HG02588 (cell line): ENCODE measurements around the gene CDH15.
"Not testable (repeated sequence)": the region's sequence is repeated elsewhere in the genome, so short reads cannot be mapped to it uniquely, and the experiment has no call there.

Source experiments
- ATAC-seq: cut with Tn5 transposase; IDR thresholded peaks from one replicate; pipeline ENCODE4 v1.9.1; 2021; ENCODE audit warnings: mild to moderate bottlenecking, moderate library complexity; ENCODE audit not compliant: unreplicated experiment

CDH15 gene

DNA sequence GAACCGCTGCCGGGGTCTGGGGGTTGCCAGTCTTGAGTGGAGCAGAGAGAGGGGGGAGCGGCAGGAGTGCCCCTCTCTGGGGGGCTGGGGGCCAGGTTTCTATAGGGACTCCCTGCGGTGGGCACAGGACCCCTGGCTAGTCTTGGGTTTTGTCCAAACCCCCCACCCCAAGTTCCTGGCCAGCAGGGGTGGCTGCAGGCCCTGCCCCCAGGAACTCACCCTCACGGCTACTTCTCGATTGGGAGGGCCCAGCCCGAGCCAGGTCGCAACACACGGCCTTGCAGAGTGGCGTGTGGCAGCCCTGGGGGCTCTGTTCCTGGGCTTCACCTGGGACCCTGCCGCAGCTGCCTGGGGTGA, 601 bp downstream of the CDH15 start:
- ATAC-seq = no peak

DNA sequence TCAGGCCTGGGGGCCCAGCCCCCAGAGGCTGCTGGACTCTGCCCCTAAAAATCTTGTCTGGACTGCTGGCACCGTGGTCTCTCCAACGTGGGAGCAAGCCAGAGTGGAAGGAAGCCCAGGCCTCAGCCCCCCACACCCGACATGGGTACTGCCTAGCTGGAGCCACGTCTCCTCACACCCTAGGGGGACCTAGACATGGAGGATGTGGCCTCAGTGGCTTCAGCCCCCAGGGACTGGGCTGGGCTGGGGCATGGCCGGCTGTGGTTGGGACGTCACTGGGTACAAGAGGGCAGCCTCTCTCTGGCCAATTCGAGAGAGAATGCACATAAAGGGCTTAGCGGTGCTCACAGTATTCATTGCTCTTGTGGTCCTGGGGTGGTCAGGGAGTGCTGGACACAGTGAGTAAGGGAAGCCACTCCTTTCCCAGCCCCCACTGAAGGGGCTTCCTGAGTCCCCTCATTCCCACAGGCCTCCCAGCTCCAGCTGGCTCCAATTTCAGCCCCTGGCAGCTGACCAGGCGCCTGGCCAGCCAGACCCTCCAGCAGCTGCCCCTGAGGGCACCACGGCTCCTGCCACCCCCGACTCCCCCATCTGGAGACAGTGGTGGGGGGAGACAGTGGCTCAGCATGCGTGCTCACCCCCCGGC, 1.1 kb downstream of the CDH15 start:
- no peak for ATAC-seq

DNA sequence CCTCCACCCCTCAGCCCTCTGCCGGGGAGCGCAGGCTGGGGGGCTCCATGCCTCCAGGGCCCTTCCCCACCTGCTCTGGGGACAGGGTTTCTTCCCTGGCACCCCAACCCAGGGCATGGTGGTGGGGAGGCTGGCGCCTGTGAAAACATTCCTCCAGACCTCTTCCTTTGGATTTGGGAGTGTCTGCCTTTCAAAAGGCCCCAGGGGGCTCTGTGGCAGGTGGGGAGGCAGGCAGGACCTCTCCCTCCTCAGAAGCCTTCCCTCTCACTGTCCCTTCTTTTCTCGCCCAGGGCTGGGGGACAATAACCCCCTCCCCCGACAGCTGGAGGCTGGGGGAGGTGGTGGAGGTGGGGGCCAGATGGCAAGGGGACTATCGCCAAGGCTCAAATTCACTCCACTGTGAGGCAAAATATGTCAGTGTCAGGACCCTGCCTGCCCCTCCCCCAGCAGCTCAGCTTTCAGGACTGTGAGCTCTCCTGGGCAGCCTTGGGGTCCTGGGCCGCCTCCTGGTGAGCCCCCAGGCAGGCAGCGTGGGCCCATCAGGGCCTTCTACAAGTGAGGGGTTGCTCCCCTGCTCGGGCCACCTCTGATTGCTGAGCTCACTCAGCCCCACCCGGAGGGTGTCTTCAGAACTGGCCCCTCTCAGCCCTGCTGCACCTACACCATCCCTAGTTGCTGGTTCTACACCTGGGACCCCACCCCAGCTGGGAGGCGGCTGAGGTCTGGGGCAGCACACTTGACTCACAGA, 1.8 kb downstream of the CDH15 start:
- no peak for ATAC-seq

DNA sequence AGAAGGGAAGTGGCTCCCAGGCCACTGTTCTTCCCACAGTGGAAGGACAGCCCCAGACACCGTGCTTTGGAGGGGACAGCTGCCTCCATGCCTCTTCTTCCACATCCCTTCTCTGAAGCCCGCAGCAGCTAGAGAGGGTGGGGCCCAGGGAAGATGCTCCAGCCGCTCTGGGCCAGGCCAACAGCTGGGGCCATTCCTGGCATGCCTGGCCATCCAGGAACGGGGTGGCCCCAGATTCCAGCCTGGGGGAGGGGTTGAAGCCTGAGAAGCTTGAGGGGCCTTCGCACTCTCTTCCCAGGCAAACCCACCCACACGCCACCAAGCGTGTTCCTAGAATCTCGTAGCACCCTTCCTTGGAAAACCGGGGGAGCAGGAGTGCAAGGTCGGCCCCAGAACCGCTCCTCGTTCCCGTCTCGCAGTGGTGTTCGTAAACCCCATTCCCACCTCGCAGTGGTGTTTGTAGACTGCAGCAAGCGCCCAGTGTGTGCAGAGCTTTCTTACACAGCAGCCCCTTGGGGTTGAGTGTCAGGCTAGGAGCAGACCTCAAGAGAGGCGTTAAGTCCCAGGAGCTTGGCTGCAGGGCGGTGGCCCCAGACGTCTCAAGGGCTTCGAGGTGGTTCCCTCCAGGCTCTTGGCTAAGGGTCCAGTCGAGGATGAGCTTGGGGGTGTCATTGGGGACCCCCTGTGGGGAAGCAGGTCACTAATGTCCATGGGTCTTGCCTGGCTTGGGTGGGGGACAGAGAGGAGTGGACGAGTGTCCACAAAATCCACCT, 2.7 kb downstream of the CDH15 start:
- ATAC-seq = no peak

DNA sequence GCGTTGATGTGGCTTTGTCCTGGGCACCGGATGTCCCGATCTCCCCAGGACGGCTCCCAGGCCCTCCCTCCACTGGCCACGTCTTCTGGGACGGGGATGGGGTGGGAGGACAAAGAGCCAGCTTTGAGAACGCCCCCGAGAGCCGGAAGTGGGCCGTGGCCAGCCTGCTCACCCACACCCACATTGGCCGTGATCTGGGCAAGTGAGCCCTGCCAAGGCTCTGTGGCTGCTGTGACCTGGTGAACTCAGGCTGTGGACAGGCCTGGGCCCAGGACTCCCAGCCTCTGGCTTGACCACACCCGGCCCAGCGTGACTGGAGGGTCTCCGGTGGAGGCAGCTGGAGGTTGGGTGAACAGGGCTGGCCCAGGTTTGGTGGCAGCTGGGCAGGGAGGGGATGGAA, 3.3 kb downstream of the CDH15 start:
- no peak for ATAC-seq

DNA sequence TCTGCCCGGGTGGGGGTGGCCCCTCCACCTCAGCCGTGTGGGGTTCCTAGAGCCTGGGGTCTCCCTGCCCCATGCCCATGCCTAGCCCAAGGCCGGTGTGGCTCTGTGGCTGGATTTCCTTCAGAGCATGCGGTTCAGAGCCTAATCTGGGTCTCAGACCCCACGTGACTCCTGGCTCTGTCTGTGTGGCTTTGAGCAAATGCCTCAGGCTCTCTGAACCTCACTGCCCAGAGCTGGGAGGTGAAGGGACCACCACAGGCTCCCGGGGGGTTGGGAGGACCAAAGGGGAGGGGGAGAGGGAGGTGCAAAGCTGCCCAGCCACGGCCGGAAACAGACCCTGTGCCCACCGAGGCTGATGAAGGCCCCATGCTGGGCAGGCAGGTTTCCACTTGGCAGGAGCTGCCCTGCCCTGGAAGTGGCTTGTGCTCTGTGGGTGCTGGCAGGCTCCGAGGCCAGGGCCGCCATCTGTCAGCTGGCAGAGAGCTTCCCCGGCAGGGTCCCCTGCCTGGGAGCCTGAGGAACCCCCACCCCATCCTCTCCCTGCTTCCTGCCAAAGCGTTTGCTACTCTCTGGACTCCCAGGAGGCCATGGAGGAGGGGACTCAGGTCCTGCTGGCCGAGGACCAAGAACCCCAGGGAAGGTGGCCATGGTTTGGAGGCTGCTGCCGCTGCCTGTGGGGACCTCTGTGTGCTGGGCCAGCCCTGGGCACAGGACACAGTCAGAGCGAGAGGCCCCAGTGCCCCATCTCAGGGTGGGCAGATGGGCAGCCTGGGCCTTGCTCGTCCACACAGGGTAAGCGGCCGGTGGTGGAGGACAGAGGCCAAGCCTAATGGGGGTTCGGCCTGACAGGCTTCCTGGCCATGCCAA, 4.0 kb downstream of the CDH15 start:
- ATAC-seq = no peak

DNA sequence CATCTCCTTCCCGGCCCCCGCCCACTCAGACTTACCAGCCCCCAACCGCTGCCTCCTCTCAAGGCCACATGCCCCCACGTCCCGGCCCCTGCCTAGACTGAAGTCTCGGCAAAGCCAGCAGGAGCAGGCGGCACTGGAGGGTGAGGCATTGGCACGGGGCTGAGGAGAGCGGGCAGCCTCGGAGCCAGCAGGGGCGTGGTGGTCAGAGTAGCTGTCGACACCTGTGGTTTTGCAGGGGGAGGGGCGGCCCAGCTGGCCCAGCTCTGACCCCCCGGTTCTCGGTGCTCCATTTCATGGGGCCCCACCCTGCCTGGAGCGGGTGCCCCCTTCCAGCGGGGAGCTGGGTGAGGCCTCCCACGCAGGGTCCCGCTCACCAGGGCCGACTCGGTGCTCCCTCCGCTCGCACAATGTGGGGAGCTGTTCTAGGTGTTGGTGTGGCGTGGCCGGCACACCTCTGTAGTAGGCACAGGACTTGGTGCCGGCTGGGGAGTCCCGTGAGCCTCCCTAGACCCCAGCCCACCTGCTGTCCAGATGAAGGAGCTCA, 4.7 kb downstream of the CDH15 start:
- ATAC-seq = no peak

DNA sequence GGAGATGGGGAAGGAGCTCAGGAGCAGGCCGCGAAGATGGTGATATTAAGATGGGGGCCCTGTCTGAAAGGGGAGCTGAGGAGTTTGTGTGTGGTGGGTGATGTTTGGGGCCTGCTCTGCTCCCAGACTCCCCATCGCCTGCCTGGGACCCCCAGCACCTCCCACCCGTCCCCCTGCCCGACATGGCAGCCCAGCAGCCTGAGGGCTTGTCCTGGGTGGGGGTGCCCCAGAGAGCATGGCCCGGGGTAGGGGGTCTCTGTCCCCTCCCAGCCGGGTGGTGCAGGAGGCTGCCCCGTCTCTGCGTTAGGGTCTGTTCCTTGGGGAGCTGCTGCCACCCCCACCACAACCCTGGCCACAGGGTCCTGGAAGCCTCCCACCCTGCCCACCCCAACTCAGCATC, 5.2 kb downstream of the CDH15 start:
- no peak for ATAC-seq

DNA sequence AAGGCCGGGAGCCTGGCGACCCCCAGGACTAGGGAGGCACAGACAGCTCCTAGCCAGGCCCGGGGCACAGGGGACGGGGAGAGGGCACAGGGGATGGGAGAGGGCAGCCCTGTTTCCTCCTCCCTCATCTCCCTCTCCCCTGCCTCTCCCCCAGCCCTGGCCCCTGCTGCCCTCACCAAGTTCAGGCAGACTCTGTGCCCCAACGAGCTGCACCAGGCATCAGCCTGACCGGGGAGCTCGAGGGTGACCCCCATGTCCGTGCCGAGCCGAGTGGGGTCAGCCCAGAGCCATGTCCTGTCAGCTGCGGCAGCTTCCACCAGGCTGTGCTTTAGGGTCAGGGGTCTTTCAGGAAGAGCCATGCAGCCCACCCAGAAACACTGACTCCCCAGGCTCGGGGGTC, 6.0 kb downstream of the CDH15 start:
- ATAC-seq = no peak

DNA sequence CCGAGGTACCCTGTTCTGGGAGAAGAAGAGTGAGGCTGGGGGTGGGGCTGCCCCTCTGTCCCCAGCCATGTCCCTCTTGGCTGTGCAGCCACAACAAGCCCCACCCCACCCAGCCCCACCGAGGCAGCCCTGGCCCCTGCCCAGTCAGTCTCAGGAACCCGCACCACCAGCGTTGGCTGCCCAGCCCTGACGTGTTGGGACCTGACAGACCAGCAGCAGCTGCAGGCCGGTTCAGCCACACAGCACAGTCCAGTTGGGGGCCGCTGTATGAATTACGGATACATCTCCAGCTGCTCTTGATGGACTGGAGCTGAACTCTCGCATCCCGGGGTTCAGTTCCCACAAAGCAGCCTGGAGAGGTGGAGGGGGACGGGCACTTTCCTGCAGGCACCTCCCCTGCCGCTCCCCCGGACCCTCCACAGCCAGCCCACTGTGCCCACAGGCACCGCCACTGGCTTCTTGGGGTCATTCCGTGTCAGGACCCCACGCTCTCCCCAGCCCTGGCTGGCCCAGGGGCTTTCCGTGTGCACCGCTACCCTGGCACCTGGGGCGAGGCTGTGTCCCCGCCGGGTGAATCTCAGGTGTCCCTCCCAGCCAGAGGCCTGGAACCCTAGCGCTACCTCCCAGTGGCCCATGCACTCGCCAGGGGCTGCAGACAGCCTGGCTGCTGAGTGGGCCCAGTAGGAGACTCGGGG, 7.1 kb downstream of the CDH15 start:
- ATAC-seq = no peak

DNA sequence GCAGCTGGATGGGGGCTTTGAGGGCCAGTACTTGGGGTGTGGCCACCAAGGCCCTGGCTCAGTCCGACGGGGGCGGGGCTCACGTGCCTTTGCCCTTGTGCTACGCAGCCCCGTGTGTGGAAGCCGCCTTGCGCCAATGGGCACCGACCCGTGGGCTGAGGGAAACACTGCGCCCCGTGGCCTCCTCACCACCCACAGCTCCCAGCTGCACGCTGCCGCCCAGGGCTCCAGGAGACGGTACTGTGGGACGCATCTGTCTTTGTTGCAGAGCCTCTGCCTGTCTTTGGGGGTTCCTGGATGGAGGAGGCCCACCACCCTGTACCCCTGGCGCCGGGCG, 7.6 kb downstream of the CDH15 start:
- no peak for ATAC-seq

DNA sequence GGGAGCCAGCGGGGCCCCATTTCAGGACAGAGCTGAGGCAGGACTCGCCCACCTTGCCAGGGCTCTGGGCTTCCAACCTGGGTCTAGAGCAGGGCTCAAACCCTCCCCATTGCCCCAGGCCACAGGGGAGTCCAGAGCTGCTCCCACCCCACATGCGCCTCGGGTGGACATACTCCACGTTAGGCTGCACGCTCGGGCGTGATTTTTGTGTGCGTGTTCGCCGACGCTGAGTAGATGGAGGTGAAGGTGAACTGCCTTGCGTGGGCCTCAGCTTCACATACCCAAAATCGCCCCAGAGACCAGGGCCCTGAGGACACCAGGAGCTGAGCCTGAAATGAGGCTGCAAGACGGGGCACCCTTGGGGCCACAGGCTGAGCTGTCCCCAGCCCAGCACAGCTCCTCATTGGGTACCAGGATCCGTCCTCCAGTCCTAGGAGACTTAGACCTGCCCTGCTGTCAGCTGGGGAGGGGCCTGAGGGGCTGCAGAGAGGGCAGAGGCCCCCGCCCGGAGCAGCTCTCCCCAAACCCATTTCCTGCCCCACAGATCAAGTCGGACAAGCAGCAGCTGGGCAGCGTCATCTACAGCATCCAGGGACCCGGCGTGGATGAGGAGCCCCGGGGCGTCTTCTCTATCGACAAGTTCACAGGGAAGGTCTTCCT, 8.2 kb downstream of the CDH15 start:
- no peak for ATAC-seq

DNA sequence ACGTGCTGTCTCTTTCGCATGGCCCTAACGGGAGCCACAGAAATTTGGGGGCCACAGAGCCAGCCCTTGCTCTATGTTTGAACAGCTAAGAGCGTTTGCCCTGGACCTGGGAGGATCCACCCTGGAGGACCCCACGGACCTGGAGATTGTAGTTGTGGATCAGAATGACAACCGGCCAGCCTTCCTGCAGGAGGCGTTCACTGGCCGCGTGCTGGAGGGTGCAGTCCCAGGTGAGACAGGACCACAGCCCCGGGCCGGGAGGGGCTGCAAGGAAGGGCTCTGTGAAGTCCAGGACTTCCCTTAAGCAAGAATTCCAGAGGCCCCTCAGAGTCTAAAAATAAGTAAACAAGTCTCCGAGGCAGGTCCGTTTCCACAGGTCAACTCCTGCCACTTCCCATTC, 11.9 kb downstream of the CDH15 start:
- ATAC-seq = no peak

DNA sequence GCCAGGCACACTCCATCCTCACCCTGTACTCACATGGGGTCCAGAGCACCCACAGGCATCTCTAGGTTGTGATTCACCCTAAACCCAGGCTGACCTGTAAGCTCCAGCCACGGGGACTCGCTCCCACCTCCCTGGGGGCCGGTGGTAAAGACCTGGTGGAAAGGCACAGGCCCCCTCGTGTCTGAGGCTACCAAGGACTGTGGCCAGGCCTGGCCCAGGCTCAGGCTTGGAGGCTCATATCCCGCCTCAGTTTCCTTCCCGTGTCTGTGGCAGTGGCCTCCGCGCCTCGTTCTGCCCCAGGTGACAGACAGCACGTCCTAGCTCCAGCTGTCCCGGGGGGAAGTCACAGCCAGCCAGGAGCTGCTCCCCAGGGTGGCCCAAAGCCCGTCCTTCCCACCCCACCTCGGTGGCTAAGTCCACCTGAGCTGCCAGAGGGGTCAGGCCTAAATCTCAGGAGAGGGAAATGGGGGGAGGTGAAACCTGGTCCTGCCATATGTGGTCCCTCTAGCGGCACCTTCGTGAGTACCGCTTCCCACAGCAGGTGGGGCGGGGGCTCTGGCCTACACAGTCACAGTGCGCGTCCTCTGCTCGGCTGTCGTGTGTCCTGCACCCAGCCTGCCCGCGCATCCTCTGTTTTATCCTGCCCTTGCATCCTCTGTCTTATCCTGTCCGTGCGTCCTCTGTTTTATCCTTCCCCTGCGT, 12.6 kb downstream of the CDH15 start:
- no peak for ATAC-seq

DNA sequence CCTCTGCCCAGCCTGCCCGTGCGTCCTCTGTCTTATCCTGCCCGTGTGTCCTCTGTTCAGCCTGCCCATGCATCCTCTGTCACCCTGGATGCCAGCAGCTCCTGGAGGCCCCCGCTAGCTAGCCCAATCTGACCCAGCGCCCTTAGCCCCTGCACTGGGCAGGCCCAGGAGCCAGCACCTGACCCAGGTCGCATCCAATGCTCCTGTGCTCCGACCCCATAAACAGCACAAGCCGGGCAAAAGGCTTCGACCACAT, 13.1 kb downstream of the CDH15 start:
- no peak for ATAC-seq

DNA sequence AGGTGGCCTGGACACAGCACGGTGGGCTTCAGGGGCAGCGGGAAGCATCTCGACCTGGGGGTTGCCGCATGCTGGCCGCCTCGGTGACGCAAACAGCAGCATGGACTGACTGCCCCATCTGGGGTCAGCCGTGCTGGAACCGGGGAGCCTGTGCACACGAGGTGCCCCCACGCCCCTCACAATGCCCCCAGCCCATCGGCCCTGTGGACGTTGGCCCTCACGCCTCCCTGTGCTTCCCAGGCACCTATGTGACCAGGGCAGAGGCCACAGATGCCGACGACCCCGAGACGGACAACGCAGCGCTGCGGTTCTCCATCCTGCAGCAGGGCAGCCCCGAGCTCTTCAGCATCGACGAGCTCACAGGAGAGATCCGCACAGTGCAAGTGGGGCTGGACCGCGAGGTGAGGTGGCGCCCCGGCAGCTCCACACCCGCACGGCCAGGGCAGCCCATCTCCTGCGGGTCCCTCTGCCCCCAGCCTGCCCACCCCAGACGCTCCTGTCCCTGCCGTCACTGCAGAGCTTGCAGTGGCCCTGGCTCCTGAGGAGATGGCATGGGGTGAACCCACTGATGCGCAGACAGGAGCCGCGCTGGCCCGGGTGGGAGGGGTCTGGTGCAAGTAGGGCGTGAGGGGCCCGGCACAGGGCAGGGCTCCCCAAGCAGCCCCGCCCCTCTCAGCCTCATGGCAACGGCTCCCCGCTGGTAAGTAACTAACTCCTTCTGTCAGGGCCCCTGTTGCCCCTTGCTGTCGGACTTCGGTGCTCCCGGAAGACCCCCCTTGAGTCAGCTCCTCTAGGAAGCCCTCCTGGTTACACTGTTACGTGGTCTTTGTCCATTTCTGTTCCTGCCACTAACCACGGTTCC, 13.6 kb downstream of the CDH15 start:
- ATAC-seq = no peak

DNA sequence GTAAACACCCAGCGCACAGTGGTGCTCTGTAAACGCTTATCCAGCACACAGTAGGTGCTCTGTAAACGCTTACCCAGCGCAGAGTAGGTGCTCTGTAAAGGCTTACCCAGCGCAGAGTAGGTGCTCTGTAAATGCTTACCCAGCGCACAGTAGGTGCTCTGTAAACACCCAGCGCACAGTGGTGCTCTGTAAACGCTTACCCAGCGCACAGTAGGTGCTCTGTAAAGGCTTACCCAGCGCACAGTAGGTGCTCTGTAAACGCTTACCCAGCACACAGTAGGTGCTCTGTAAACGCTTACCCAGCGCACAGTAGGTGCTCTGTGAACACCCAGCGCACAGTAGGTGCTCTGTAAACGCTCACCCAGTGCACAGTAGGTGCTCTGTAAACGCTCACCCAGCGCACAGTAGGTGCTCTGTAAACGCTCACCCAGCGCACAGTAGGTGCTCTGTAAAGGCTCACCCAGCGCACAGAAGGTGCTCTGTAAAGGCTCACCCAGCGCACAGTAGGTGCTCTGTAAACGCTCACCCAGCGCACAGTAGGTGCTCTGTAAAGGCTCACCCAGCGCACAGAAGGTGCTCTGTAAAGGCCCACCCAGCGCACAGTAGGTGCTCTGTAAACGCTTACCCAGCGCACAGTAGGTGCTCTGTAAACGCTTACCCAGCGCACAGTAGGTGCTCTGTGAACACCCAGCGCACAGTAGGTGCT, 14.5 kb downstream of the CDH15 start:
- ATAC-seq = not testable (repeated sequence)

DNA sequence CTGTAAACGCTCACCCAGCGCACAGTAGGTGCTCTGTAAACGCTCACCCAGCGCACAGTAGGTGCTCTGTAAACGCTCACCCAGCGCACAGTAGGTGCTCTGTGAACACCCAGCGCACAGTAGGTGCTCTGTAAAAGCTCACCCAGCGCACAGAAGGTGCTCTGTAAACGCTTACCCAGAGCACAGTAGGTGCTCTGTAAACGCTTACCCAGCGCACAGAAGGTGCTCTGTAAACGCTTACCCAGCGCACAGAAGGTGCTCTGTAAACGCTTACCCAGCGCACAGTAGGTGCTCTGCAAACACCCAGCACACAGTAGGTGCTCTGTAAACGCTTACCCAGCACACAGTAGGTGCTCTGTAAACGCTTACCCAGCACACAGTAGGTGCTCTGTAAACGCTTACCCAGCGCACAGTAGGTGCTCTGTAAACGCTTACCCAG, 15.1 kb downstream of the CDH15 start:
- ATAC-seq = not testable (repeated sequence)
